GM23248 (cell line): Measurements from ENCODE around the gene BBS7. TPM values are rescaled to one million over a fixed set of nuclear protein-coding genes. Genes with fewer than 3 reads are reported as not detected.

Experiments used
- DNase-seq: peaks from one replicate; pipeline ENCODE4 v3.0.0-alpha.2; 2015
- H2AFZ ChIP-seq: fragments of 200-600 bp; sonication (generic); 2 replicates; pipeline ENCODE4 v1.6.1; 2016; ENCODE audit warnings: antibody characterized with exemption
- H3F3A ChIP-seq: fragments of 200-600 bp; sonication (generic); 2 replicates; pipeline ENCODE4 v1.6.1; 2016; ENCODE audit warnings: mild to moderate bottlenecking, antibody characterized with exemption, mixed run types; ENCODE audit not compliant: insufficient read depth
- H3K27ac ChIP-seq: fragments of 200-600 bp; sonication (generic); 2 replicates; pipeline ENCODE4 v1.5.1; 2016; ENCODE audit warnings: mild to moderate bottlenecking
- H3K27me3 ChIP-seq: fragments of 200-600 bp; sonication (generic); replicated peaks from 2 replicates; pipeline ENCODE4 v1.6.1; 2016; ENCODE audit warnings: mild to moderate bottlenecking; ENCODE audit not compliant: insufficient read depth
- H3K36me3 ChIP-seq: fragments of 200-600 bp; sonication (generic); 2 replicates; pipeline ENCODE4 v1.6.1; 2016; ENCODE audit warnings: low read depth, mild to moderate bottlenecking
- H3K4me1 ChIP-seq: fragments of 200-600 bp; sonication (generic); 2 replicates; pipeline ENCODE4 v1.6.1; 2016; ENCODE audit warnings: mild to moderate bottlenecking; ENCODE audit not compliant: insufficient read depth
- H3K4me2 ChIP-seq: fragments of 200-600 bp; sonication (generic); one replicate; pipeline ENCODE4 v1.6.1; 2016; ENCODE audit warnings: mild to moderate bottlenecking; ENCODE audit not compliant: unreplicated experiment
- H3K4me3 ChIP-seq: fragments of 200-600 bp; sonication (generic); 2 replicates; pipeline ENCODE4 v1.5.1; 2016; ENCODE audit warnings: mild to moderate bottlenecking
- H3K79me2 ChIP-seq: fragments of 200-600 bp; sonication (generic); 2 replicates; pipeline ENCODE4 v1.6.1; 2016; ENCODE audit warnings: mild to moderate bottlenecking; ENCODE audit not compliant: insufficient read depth
- H3K9ac ChIP-seq: fragments of 200-600 bp; sonication (generic); 2 replicates; pipeline ENCODE4 v1.6.1; 2016; ENCODE audit warnings: mild to moderate bottlenecking
- H3K9me2 ChIP-seq: fragments of 200-600 bp; sonication (generic); 2 replicates; pipeline ENCODE4 v1.6.1; 2016; ENCODE audit warnings: mixed run types, mild to moderate bottlenecking, moderate library complexity; ENCODE audit not compliant: insufficient read depth
- H3K9me3 ChIP-seq: fragments of 200-600 bp; sonication (generic); one replicate; pipeline ENCODE4 v1.6.1; 2017; ENCODE audit warnings: low read depth
- H4K20me1 ChIP-seq: fragments of 200-600 bp; sonication (generic); 2 replicates; pipeline ENCODE4 v1.6.0; 2016; ENCODE audit not compliant: insufficient read depth
- EZH2 ChIP-seq: fragments of 200-600 bp; sonication (generic); IDR thresholded peaks from 2 replicates; pipeline ENCODE4 v1.6.1; 2018; ENCODE audit warnings: antibody characterized with exemption, mild to moderate bottlenecking; ENCODE audit not compliant: insufficient read depth, poor library complexity, severe bottlenecking
- EZH2phosphoT487 ChIP-seq: fragments of 200-600 bp; sonication (generic); IDR thresholded peaks from 2 replicates; pipeline ENCODE4 v1.6.1; 2018; ENCODE audit warnings: antibody characterized with exemption, moderate library complexity, mild to moderate bottlenecking, low read depth; ENCODE audit not compliant: insufficient read depth
- WGBS, 2 experiments: methylation state at CpG; one replicate each; pipeline ENCODE4 v1.1.6; 2015 to 2017; ENCODE audit warnings: low lambda C conversion rate in 2 of 2, low coverage in 1 of 2; ENCODE audit errors: missing lambda C conversion rate in 2 of 2; 5-methylcytosine and 5-hydroxymethylcytosine counted together
- in situ Hi-C: fragments of 300-500 bp; cut with MboI; formaldehyde crosslinking; loops from 2 replicates; pipeline ENCODE4 v1.15.0; 2020
- polyA plus RNA-seq: library from polyadenylated mRNA; unstranded; fragments of >200 nt; fragmentation: Nextera tagmentation; extraction: Ambion mirVana; gene quantifications from 2 replicates; pipeline ENCODE4 v1.2.1, GENCODE V29; 2016
- total RNA-seq: library from RNA; depleted of rRNA; stranded (reverse); fragments of >200 nt; shearing (Covaris generic); gene quantifications from 2 replicates; pipeline ENCODE4 v1.2.3, GENCODE V29; 2014

Gene BBS7
- total and polyA plus RNA-seq, 2 experiments from 2014 or later = 24.5 to 28.7 TPM

- peaks cover 51% of the 10 kb centered on the region for H3K79me2 ChIP-seq
- H3K9me2 ChIP-seq = no peaks in the 10 kb centered on the region
- no peaks in the 10 kb centered on the region for H3K27me3 ChIP-seq
- 1 to 4% methylated on average over 29 to 30 of the region's 30 CpGs for WGBS, 2 experiments
- peaks cover 32% of the 10 kb centered on the region for H3F3A ChIP-seq
- peak overlapping the region; percentile 74 for H3K27ac ChIP-seq
- TF ChIP-seq EZH2 = no peak
- no peak for TF ChIP-seq EZH2phosphoT487
- DNase-seq = peak; percentile 64
- H3K4me3 ChIP-seq = peak overlapping the region; percentile 80
- peak overlapping the region; percentile 92 for H2AFZ ChIP-seq
- H3K9ac ChIP-seq = peak overlapping the region; percentile 81
- H3K4me2 ChIP-seq = peak overlapping the region; percentile 96
- in situ Hi-C loops = no loop called here
- peaks cover 49% of the 10 kb centered on the region for H3K4me1 ChIP-seq
- no peaks in the 10 kb centered on the region for H4K20me1 ChIP-seq
- H3K36me3 ChIP-seq = peaks cover 32% of the 10 kb centered on the region
- H3K9me3 ChIP-seq = no peaks in the 10 kb centered on the region
These were observed 47.3 kb downstream of the BBS7 start for GRCh38 chr4:121822796-121823504.

- Histone ChIP-seq H3K9ac (peak overlapping the region; percentile 81), H3F3A (peaks cover 40% of the 10 kb centered on the region), H3K36me3 (peaks cover 39% of the 10 kb centered on the region), H3K4me3 (peak overlapping the region; percentile 80), H3K9me3 (no peaks in the 10 kb centered on the region), H3K79me2 (peaks cover 60% of the 10 kb centered on the region), H2AFZ (peak overlapping the region; percentile 92), H3K27me3 (no peaks in the 10 kb centered on the region), H4K20me1 (no peaks in the 10 kb centered on the region), H3K27ac (no peak overlapping the region), H3K4me1 (peaks cover 40% of the 10 kb centered on the region), H3K9me2 (no peaks in the 10 kb centered on the region), H3K4me2 (peak overlapping the region; percentile 96)
- no peak for TF ChIP-seq EZH2phosphoT487
- TF ChIP-seq EZH2 = no peak
- in situ Hi-C loops = no loop called here
- no peak for DNase-seq
- 41 to 50% methylated on average over 1 of the region's 1 CpG for WGBS, 2 experiments
These were observed 48.2 kb downstream of the BBS7 start for GRCh38 chr4:121822047-121822446.

GRCh38 chr4:121819216-121819965, 50.9 kb downstream of the BBS7 start:
- Histone ChIP-seq H3K27ac (peak overlapping the region; percentile 27), H3K4me2 (peak overlapping the region; percentile 19), H2AFZ (peak overlapping the region; percentile 8; the same call in 1 of the 2 replicates), H3K79me2 (peaks cover 83% of the 10 kb centered on the region), H4K20me1 (no peaks in the 10 kb centered on the region), H3K9me2 (no peaks in the 10 kb centered on the region), H3K9me3 (no peaks in the 10 kb centered on the region), H3K27me3 (no peaks in the 10 kb centered on the region), H3F3A (peaks cover 62% of the 10 kb centered on the region), H3K9ac (peak overlapping the region; percentile 2; the same call in 1 of the 2 replicates), H3K36me3 (peaks cover 49% of the 10 kb centered on the region), H3K4me3 (no peak overlapping the region), H3K4me1 (peaks cover 51% of the 10 kb centered on the region)
- in situ Hi-C loops = no loop called here
- WGBS, 2 experiments = 13% methylated on average over 1 of the region's 1 CpG
- TF ChIP-seq EZH2phosphoT487 = no peak
- no peak for TF ChIP-seq EZH2
- DNase-seq = peak; percentile 45

GRCh38 chr4:121818215-121818614, 52.1 kb downstream of the BBS7 start:
- H4K20me1 ChIP-seq = no peaks in the 10 kb centered on the region
- H3K9me2 ChIP-seq = no peaks in the 10 kb centered on the region
- TF ChIP-seq EZH2phosphoT487 = no peak
- no peak for TF ChIP-seq EZH2
- peaks cover 52% of the 10 kb centered on the region for H3K4me1 ChIP-seq
- H3K27ac ChIP-seq = peak overlapping the region; percentile 1; the same call in 1 of the 2 replicates
- WGBS, 2 experiments = 100% methylated on average over 1 of the region's 1 CpG
- no peak overlapping the region for H3K4me2 ChIP-seq
- no peak overlapping the region for H2AFZ ChIP-seq
- peaks cover 55% of the 10 kb centered on the region for H3K36me3 ChIP-seq
- no peak for DNase-seq
- in situ Hi-C loops = no loop called here
- H3K4me3 ChIP-seq = no peak overlapping the region
- H3K27me3 ChIP-seq = no peaks in the 10 kb centered on the region
- no peak overlapping the region for H3K9ac ChIP-seq
- H3K79me2 ChIP-seq = peaks cover 84% of the 10 kb centered on the region
- H3F3A ChIP-seq = peaks cover 62% of the 10 kb centered on the region
- no peaks in the 10 kb centered on the region for H3K9me3 ChIP-seq
